Neural cell (in vitro differentiated cells): Measurements from ENCODE around the gene SLC2A6. TPM values are rescaled to one million over a fixed set of nuclear protein-coding genes. Genes with fewer than 3 reads are reported as not detected.

ENCODE experiments used
- H2AFZ ChIP-seq: fragments of 200-600, 300-800 bp; sonication (generic), shearing (Covaris generic); 2 replicates; pipeline ENCODE4 v1.6.0; 2014; ENCODE audit warnings: low read depth, mild to moderate bottlenecking, antibody characterized with exemption, low read length, moderate library complexity
- H3F3A ChIP-seq: fragments of 200-600 bp; shearing (Covaris generic); 2 replicates; pipeline ENCODE4 v1.6.1; 2016; ENCODE audit warnings: mild to moderate bottlenecking, moderate library complexity, mixed read lengths, antibody characterized with exemption, low read length; ENCODE audit not compliant: insufficient read depth, poor library complexity, severe bottlenecking
- H3K27ac ChIP-seq: fragments of 200-600, 300-800 bp; sonication (generic), shearing (Covaris generic); 2 replicates; pipeline ENCODE4 v1.5.1; 2014; ENCODE audit warnings: mild to moderate bottlenecking, low read length, moderate library complexity
- H3K27me3 ChIP-seq: fragments of 300-800, 200-600 bp; sonication (generic), shearing (Covaris generic); 2 replicates; pipeline ENCODE4 v1.6.0; 2014; ENCODE audit warnings: mild to moderate bottlenecking, low read depth, low read length, moderate library complexity; ENCODE audit not compliant: insufficient read depth
- H3K36me3 ChIP-seq: fragments of 300-800, 200-600 bp; sonication (generic), shearing (Covaris generic); 2 replicates; pipeline ENCODE4 v1.5.1; 2014; ENCODE audit warnings: mild to moderate bottlenecking, antibody characterized with exemption, low read length, moderate library complexity; ENCODE audit not compliant: insufficient read depth
- H3K4me2 ChIP-seq: fragments of 300-800, 200-600 bp; sonication (generic), shearing (Covaris generic); 2 replicates; pipeline ENCODE4 v1.6.0; 2014; ENCODE audit warnings: mild to moderate bottlenecking, low read length
- H3K4me3 ChIP-seq: fragments of 300-800, 200-600 bp; sonication (generic), shearing (Covaris generic); 2 replicates; pipeline ENCODE4 v1.5.1; 2014; ENCODE audit warnings: mild to moderate bottlenecking, low read length, moderate library complexity
- H3K79me2 ChIP-seq: fragments of 200-600 bp; shearing (Covaris generic); replicated peaks from 2 replicates; pipeline ENCODE4 v1.6.0; 2014; ENCODE audit warnings: mild to moderate bottlenecking, low read length, moderate library complexity; ENCODE audit not compliant: insufficient read depth
- H3K9ac ChIP-seq: fragments of 300-800, 200-600 bp; sonication (generic), shearing (Covaris generic); 2 replicates; pipeline ENCODE4 v1.6.1; 2016; ENCODE audit warnings: mild to moderate bottlenecking, low read length, mixed read lengths
- H3K9me2 ChIP-seq: fragments of 200-600 bp; shearing (Covaris generic); 2 replicates; pipeline ENCODE4 v1.6.1; 2016; ENCODE audit warnings: mild to moderate bottlenecking, low read length, mixed read lengths; ENCODE audit not compliant: insufficient read depth
- H3K9me3 ChIP-seq: fragments of 200-600, 300-800 bp; sonication (generic), shearing (Covaris generic); 2 replicates; pipeline ENCODE4 v1.6.1; 2016; ENCODE audit warnings: mild to moderate bottlenecking, mixed run types, low read length, moderate library complexity, mixed read lengths
- H4K20me1 ChIP-seq: fragments of 200-600 bp; shearing (Covaris generic); 2 replicates; pipeline ENCODE4 v1.6.1; 2016; ENCODE audit warnings: mild to moderate bottlenecking, mixed run types; ENCODE audit not compliant: insufficient read depth
- EP300 ChIP-seq: fragments of 450-650 bp; conservative IDR thresholded peaks from 2 replicates; pipeline ENCODE4 v1.6.1; 2014; ENCODE audit warnings: antibody characterized with exemption, mild to moderate bottlenecking, moderate library complexity; ENCODE audit not compliant: poor library complexity, severe bottlenecking
- EZH2 ChIP-seq: fragments of 200-600, 300-800 bp; shearing (Covaris generic), sonication (generic); IDR thresholded peaks from 2 replicates; pipeline ENCODE4 v1.6.1; 2014; ENCODE audit warnings: antibody characterized with exemption, low read length, borderline replicate concordance, mild to moderate bottlenecking; ENCODE audit not compliant: insufficient read depth, poor library complexity, severe bottlenecking
- MXI1 ChIP-seq: fragments of 450-650 bp; conservative IDR thresholded peaks from 2 replicates; pipeline ENCODE4 v1.6.1; 2014; ENCODE audit warnings: antibody characterized with exemption, mild to moderate bottlenecking; ENCODE audit not compliant: poor library complexity, severe bottlenecking
- POLR2AphosphoS5 ChIP-seq: IDR thresholded peaks from 2 replicates; pipeline ENCODE4 v1.6.1; 2012
- RAD21 ChIP-seq: fragments of 450-650 bp; conservative IDR thresholded peaks from 2 replicates; pipeline ENCODE4 v1.6.1; 2014; ENCODE audit warnings: antibody characterized with exemption, mild to moderate bottlenecking, moderate library complexity
- REST ChIP-seq: IDR thresholded peaks from 2 replicates; pipeline ENCODE4 v1.6.1; 2012; ENCODE audit warnings: borderline replicate concordance
- SMC3 ChIP-seq: fragments of 450-650 bp; conservative IDR thresholded peaks from 2 replicates; pipeline ENCODE4 v1.6.1; 2014; ENCODE audit warnings: antibody characterized with exemption, mild to moderate bottlenecking, moderate library complexity; ENCODE audit not compliant: poor library complexity
- TAF1 ChIP-seq: IDR thresholded peaks from 2 replicates; pipeline ENCODE4 v1.6.1; 2012; ENCODE audit warnings: low read depth
- polyA plus RNA-seq: library from polyadenylated mRNA; depleted of rRNA; stranded (reverse); fragments of >200 nt; gene quantifications from 2 replicates; pipeline ENCODE4 v1.2.3, GENCODE V29; 2014
- TF ChIP-seq, protein P1 (sequence below): fragments of 450-650 bp; IDR thresholded peaks from 2 replicates; pipeline ENCODE4 v1.5.1; 2014; ENCODE audit warnings: antibody characterized with exemption, mild to moderate bottlenecking, moderate library complexity; ENCODE audit not compliant: poor library complexity, severe bottlenecking

Gene SLC2A6
- polyA plus RNA-seq, 1 donor from 2014 or later, result 11.5 TPM

- no peak overlapping the region for H3K4me3 ChIP-seq
- H3K36me3 ChIP-seq, result no peaks in the 10 kb centered on the region
- no peaks in the 10 kb centered on the region for H3K79me2 ChIP-seq
- TF ChIP-seq SMC3 (no peak), TAF1 (no peak), MXI1 (no peak), REST (no peak), POLR2AphosphoS5 (no peak), EZH2 (no peak), RAD21 (no peak), EP300 (no peak)
- TF ChIP-seq, protein P1, sequence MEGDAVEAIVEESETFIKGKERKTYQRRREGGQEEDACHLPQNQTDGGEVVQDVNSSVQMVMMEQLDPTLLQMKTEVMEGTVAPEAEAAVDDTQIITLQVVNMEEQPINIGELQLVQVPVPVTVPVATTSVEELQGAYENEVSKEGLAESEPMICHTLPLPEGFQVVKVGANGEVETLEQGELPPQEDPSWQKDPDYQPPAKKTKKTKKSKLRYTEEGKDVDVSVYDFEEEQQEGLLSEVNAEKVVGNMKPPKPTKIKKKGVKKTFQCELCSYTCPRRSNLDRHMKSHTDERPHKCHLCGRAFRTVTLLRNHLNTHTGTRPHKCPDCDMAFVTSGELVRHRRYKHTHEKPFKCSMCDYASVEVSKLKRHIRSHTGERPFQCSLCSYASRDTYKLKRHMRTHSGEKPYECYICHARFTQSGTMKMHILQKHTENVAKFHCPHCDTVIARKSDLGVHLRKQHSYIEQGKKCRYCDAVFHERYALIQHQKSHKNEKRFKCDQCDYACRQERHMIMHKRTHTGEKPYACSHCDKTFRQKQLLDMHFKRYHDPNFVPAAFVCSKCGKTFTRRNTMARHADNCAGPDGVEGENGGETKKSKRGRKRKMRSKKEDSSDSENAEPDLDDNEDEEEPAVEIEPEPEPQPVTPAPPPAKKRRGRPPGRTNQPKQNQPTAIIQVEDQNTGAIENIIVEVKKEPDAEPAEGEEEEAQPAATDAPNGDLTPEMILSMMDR, result no peak
- H2AFZ ChIP-seq, result no peak overlapping the region
- no peak overlapping the region for H3K9ac ChIP-seq
- no peak overlapping the region for H3K27ac ChIP-seq
- H4K20me1 ChIP-seq, result no peaks in the 10 kb centered on the region
- H3K9me3 ChIP-seq, result no peaks in the 10 kb centered on the region
- no peaks in the 10 kb centered on the region for H3F3A ChIP-seq
- H3K9me2 ChIP-seq, result no peaks in the 10 kb centered on the region
- no peak overlapping the region for H3K4me2 ChIP-seq
- no peaks in the 10 kb centered on the region for H3K27me3 ChIP-seq
Observed at GRCh38 chr9:133521122-133522072, 42.5 kb upstream of the SLC2A6 start.

DNA sequence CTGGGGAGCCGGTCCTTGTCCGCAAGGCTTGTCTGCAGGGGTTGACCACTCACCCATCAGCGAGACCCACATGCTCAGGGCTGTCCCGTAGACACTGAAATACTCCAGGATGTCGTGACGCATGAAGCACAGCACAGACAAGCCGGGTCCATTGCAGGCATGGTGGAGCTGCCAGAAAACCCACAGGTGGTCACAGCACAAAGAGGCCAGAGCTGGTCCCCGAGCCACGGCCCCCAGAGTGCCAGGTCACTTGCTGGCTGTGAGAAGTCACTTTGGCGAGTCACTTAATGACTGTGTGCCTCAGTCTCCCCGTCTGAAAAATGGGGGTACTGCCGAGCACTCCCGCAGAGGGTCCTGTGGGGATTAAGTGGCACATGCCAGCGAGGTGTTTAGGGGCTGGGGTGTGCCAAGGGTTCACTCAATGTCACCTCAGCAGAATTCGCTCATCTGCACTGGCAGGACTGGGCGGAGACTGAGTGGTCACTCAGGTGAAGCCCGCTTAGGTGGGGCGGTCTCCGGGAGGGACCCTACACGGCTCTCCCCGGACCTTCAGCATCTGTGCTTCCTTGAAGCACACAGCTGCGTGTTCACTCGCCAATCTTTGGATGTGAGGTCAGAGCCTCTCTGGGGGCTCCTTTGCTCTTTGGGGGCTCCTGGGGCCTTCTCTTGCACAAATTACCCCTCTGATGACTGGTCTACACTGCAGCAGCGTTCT, 41.4 kb upstream of the SLC2A6 start:
- Histone ChIP-seq H3K4me2 (no peak overlapping the region), H2AFZ (no peak overlapping the region), H3K27ac (no peak overlapping the region), H3K36me3 (no peaks in the 10 kb centered on the region), H3K27me3 (no peaks in the 10 kb centered on the region), H4K20me1 (no peaks in the 10 kb centered on the region), H3F3A (no peaks in the 10 kb centered on the region), H3K9me2 (no peaks in the 10 kb centered on the region), H3K9ac (no peak overlapping the region), H3K4me3 (no peak overlapping the region), H3K79me2 (no peaks in the 10 kb centered on the region), H3K9me3 (no peaks in the 10 kb centered on the region)
- TF ChIP-seq RAD21 (no peak), MXI1 (no peak), EP300 (no peak), SMC3 (no peak), REST (no peak), TAF1 (no peak), EZH2 (no peak)
- TF ChIP-seq, protein P1, result no peak
